Loucy (cell line): Measurements from ENCODE around the gene SLC4A4.
A peak's percentile ranks its signal among the peaks of the same experiment; 100 is the strongest.

Experiments
- H2AFZ ChIP-seq: fragments of 200-600 bp; sonication (generic); 2 replicates; pipeline ENCODE4 v1.6.0; 2016; ENCODE audit warnings: antibody characterized with exemption, mild to moderate bottlenecking, low read length, moderate library complexity
- H3F3A ChIP-seq: fragments of 200-600 bp; 2 replicates; pipeline ENCODE4 v1.6.0; 2016; ENCODE audit warnings: antibody characterized with exemption, low read depth, mild to moderate bottlenecking
- H3K27me3 ChIP-seq: fragments of 200-600 bp; sonication (generic); 2 replicates; pipeline ENCODE4 v1.6.1; 2014; ENCODE audit warnings: low read length, mild to moderate bottlenecking; ENCODE audit not compliant: insufficient read depth, poor library complexity, severe bottlenecking
- H3K36me3 ChIP-seq: fragments of 200-600 bp; sonication (generic); 2 replicates; pipeline ENCODE4 v1.6.1; 2016; ENCODE audit warnings: low read length; ENCODE audit not compliant: insufficient read depth
- H3K4me1 ChIP-seq: fragments of 200-600 bp; sonication (generic); 2 replicates; pipeline ENCODE4 v1.5.1; 2014; ENCODE audit warnings: low read length, mild to moderate bottlenecking; ENCODE audit not compliant: insufficient read depth, poor library complexity, severe bottlenecking
- H3K4me2 ChIP-seq: fragments of 200-600 bp; sonication (generic); 2 replicates; pipeline ENCODE4 v1.6.0; 2014; ENCODE audit warnings: antibody characterized with exemption, low read length, low read depth, mild to moderate bottlenecking; ENCODE audit not compliant: poor library complexity, severe bottlenecking
- H3K4me3 ChIP-seq: fragments of 200-600 bp; sonication (generic); 2 replicates; pipeline ENCODE4 v1.5.1; 2014; ENCODE audit warnings: low read length, mild to moderate bottlenecking, mixed read lengths; ENCODE audit not compliant: poor library complexity, severe bottlenecking
- H3K79me2 ChIP-seq: fragments of 200-600 bp; sonication (generic); 2 replicates; pipeline ENCODE4 v1.6.1; 2014; ENCODE audit warnings: low read length; ENCODE audit not compliant: insufficient read depth
- H3K9ac ChIP-seq: fragments of 200-600 bp; sonication (generic); 2 replicates; pipeline ENCODE4 v1.6.0; 2014; ENCODE audit warnings: mild to moderate bottlenecking, low read depth, low read length, moderate library complexity; ENCODE audit not compliant: poor library complexity, severe bottlenecking
- H3K9me2 ChIP-seq: fragments of 200-600 bp; sonication (generic); replicated peaks from 2 replicates; pipeline ENCODE4 v1.6.1; 2016; ENCODE audit warnings: low read depth, low read length, mixed read lengths
- H3K9me3 ChIP-seq: fragments of 200-600 bp; sonication (generic); 2 replicates; pipeline ENCODE4 v1.6.1; 2014; ENCODE audit warnings: mild to moderate bottlenecking, antibody characterized with exemption, low read length, low read depth; ENCODE audit not compliant: insufficient read depth
- H4K20me1 ChIP-seq: fragments of 200-600 bp; sonication (generic); 2 replicates; pipeline ENCODE4 v1.6.0; 2014; ENCODE audit warnings: antibody characterized with exemption, low read length, mild to moderate bottlenecking; ENCODE audit not compliant: insufficient read depth, poor library complexity, severe bottlenecking
- CTCF ChIP-seq: fragments of 200-600 bp; sonication (generic); conservative IDR thresholded peaks from 2 replicates; pipeline ENCODE4 v1.5.1; 2014; ENCODE audit warnings: mild to moderate bottlenecking, antibody characterized with exemption, low read length
- EZH2phosphoT487 ChIP-seq: fragments of 200-600 bp; IDR thresholded peaks from 2 replicates; pipeline ENCODE4 v1.6.1; 2018; ENCODE audit warnings: antibody characterized with exemption, mild to moderate bottlenecking, moderate library complexity, borderline replicate concordance

The SLC4A4 gene

GRCh38 chr4:71449040-71449439 is 110.2 kb downstream of the SLC4A4 start:
- H3K79me2 ChIP-seq = no peaks in the 10 kb centered on the region
- no peaks in the 10 kb centered on the region for H3F3A ChIP-seq
- no peak for TF ChIP-seq CTCF
- TF ChIP-seq EZH2phosphoT487 = no peak
- no peak overlapping the region for H3K9ac ChIP-seq
- no peaks in the 10 kb centered on the region for H3K9me2 ChIP-seq
- H4K20me1 ChIP-seq = peaks cover 4% of the 10 kb centered on the region
- H3K9me3 ChIP-seq = no peaks in the 10 kb centered on the region
- H3K36me3 ChIP-seq = peaks cover 21% of the 10 kb centered on the region
- no peak overlapping the region for H3K4me3 ChIP-seq
- peak overlapping the region; percentile 12 for H3K4me2 ChIP-seq
- no peak overlapping the region for H2AFZ ChIP-seq
- H3K27me3 ChIP-seq = no peaks in the 10 kb centered on the region
- H3K4me1 ChIP-seq = peaks cover 50% of the 10 kb centered on the region

- H3K4me2 ChIP-seq = no peak overlapping the region
Measured at GRCh38 chr4:71449878-71450277, 111.1 kb downstream of the SLC4A4 start.

GRCh38 chr4:71453531-71453930 is 114.7 kb downstream of the SLC4A4 start:
- H3K27me3 ChIP-seq = no peaks in the 10 kb centered on the region
- no peaks in the 10 kb centered on the region for H4K20me1 ChIP-seq
- no peak overlapping the region for H2AFZ ChIP-seq
- no peaks in the 10 kb centered on the region for H3K9me2 ChIP-seq
- H3K4me3 ChIP-seq = no peak overlapping the region
- H3K4me2 ChIP-seq = no peak overlapping the region
- H3K9ac ChIP-seq = no peak overlapping the region
- no peak for TF ChIP-seq CTCF
- no peak for TF ChIP-seq EZH2phosphoT487
- H3K36me3 ChIP-seq = peaks cover 38% of the 10 kb centered on the region
- no peaks in the 10 kb centered on the region for H3F3A ChIP-seq
- no peaks in the 10 kb centered on the region for H3K79me2 ChIP-seq
- H3K4me1 ChIP-seq = peaks cover 13% of the 10 kb centered on the region
- H3K9me3 ChIP-seq = no peaks in the 10 kb centered on the region

More at GRCh38 chr4:71449878-71450277, 111.1 kb downstream of the SLC4A4 start:
- Histone ChIP-seq H3K4me1 (peaks cover 41% of the 10 kb centered on the region), H3K27me3 (no peaks in the 10 kb centered on the region), H3K79me2 (no peaks in the 10 kb centered on the region), H3K9me3 (no peaks in the 10 kb centered on the region), H3K36me3 (peaks cover 28% of the 10 kb centered on the region), H3K4me3 (no peak overlapping the region), H2AFZ (no peak overlapping the region), H4K20me1 (peaks cover 4% of the 10 kb centered on the region), H3F3A (no peaks in the 10 kb centered on the region), H3K9me2 (no peaks in the 10 kb centered on the region), H3K9ac (no peak overlapping the region)
- TF ChIP-seq CTCF = no peak
- TF ChIP-seq EZH2phosphoT487 = no peak
